ENCODE results near the gene IL32. TPM values are rescaled to one million over a fixed set of nuclear protein-coding genes. Genes with fewer than 3 reads are reported as not detected.

Gene IL32
- total RNA-seq, 6 experiments from 2014 or later, result 204 to 1,268 (median 669) TPM

DNA sequence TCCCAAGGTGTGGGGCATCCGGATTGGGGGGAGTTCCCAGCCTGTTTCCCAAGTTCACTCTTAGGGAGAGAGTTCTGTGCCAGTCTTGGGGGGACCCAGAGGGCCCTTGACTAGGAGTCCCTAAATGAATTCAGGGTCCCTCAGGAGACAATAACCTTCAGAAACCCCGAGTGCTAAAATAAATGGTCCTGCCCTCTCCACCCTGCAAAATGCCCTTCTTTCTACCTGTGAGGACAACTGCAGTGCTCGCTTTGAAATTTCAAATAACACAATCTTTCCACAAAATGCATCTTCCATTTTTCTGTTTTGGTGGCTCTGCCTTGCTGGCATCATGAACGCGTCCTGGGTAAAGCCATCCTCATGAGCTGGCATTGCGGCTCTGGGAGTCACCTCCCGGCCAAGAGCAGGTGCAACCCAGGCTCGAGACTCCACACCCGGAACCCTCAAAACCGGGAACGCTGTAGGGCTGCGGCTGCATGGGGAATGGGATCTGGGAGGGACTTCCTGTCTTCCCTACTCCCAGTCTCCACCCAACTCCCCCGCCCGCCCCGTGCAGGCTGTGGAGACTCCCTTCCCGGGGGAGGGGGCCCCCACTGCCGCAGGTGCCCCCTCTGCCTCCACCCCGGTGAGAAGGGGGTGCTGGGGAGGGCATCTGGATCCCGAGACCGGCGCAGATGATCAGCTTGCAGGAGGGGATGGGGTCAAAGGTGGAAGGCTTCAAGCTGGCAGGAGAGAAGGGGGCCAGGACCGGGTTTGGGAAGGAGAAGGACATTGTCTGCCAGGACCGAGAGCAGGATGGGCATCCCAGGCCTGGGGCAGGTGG is 46.8 kb downstream of the IL32 start, which contains the start of gene ZNF205:
Gene ZNF205, plus strand, starts transcription at position 529 of the 823 bp plus-strand sequence. CDS start 845 bp downstream, outside the sequence.
- H3K4me3 ChIP-seq, result peak within 1 kb of the TSS; percentile 68 to 79 (median 71)
- H3K27ac ChIP-seq, result peak within 1 kb of the TSS; percentile 16 to 50 (median 37)
- no peaks in the 10 kb centered on the region for H3K27me3 ChIP-seq
- H3K4me1 ChIP-seq, result peaks cover 0 to 15% (median 6%) of the 10 kb centered on the region in 4 donors
- TF ChIP-seq POLR2A (IDR thresholded peaks at IDR 0.05), result no peak
- TF ChIP-seq, protein P1, sequence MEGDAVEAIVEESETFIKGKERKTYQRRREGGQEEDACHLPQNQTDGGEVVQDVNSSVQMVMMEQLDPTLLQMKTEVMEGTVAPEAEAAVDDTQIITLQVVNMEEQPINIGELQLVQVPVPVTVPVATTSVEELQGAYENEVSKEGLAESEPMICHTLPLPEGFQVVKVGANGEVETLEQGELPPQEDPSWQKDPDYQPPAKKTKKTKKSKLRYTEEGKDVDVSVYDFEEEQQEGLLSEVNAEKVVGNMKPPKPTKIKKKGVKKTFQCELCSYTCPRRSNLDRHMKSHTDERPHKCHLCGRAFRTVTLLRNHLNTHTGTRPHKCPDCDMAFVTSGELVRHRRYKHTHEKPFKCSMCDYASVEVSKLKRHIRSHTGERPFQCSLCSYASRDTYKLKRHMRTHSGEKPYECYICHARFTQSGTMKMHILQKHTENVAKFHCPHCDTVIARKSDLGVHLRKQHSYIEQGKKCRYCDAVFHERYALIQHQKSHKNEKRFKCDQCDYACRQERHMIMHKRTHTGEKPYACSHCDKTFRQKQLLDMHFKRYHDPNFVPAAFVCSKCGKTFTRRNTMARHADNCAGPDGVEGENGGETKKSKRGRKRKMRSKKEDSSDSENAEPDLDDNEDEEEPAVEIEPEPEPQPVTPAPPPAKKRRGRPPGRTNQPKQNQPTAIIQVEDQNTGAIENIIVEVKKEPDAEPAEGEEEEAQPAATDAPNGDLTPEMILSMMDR (IDR thresholded peaks at IDR 0.05), result no peak
- no peaks in the 10 kb centered on the region for H3K9me3 ChIP-seq
- WGBS (ENCODE audit: insufficient coverage, low coverage, low lambda C conversion rate, missing lambda C conversion rate), result 6% methylated on average over 16 of the region's 23 CpGs
- peak; percentile 97 to 99 (median 98) for ATAC-seq
- H3K36me3 ChIP-seq, result no peaks in the 10 kb centered on the region
- intact Hi-C loops (cut with DNase I), result no loop called here
- DNase-seq, result peak; percentile 76 to 78 (median 78)

DNA sequence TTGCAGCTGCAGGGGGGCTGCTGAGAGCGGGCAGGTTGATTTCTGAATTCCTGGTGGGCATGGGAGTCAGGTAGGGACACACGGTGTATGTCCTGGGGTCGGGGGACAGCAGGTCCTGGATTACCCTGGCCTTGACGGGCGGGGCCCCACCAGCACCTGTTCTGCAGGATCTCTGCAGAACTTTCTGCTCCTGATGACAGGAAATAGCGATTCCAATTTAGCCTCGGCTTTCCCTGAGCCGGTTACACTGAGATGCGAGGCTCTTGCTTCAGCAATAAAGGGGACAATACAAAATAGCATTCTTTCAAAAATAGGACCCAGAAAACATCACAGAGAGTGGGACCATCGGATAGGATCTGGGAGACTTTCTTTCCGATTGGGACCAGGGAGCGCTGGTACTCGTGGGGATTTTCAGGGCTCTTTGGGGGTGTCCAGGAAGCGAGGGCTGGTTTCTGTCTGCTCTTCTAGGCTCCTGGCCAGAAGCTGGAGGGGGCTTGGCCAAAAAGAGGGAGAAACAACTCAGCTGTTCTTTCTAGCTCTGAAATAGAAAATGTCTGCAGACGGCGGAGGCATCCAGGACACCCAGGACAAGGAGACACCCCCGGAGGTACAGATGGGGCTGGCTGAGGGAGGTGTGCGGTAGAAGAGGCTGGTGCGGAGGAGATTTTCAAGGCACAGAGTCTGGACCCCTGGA is 47.6 kb downstream of the IL32 start:
- ATAC-seq (peak in 1 of 4 donors; percentile 9), DNase-seq (peak in 1 of 3 donors; percentile 40)
- H3K4me1 ChIP-seq, result peaks cover 0 to 15% (median 6%) of the 10 kb centered on the region in 4 donors
- H3K36me3 ChIP-seq, result no peaks in the 10 kb centered on the region
- 22% methylated on average over 19 of the region's 19 CpGs for WGBS (ENCODE audit: insufficient coverage, low coverage, low lambda C conversion rate, missing lambda C conversion rate)
- no peaks in the 10 kb centered on the region for H3K9me3 ChIP-seq
- H3K27me3 ChIP-seq, result no peaks in the 10 kb centered on the region
- H3K4me3 ChIP-seq, result peak overlapping the region; percentile 68 to 79 (median 71)
- intact Hi-C loops (cut with DNase I), result no loop called here
- H3K27ac ChIP-seq, result peak overlapping the region; percentile 16 to 50 (median 37)
- TF ChIP-seq, protein P1 (IDR thresholded peaks at IDR 0.05), result no peak
- TF ChIP-seq POLR2A (IDR thresholded peaks at IDR 0.05), result no peak

DNA sequence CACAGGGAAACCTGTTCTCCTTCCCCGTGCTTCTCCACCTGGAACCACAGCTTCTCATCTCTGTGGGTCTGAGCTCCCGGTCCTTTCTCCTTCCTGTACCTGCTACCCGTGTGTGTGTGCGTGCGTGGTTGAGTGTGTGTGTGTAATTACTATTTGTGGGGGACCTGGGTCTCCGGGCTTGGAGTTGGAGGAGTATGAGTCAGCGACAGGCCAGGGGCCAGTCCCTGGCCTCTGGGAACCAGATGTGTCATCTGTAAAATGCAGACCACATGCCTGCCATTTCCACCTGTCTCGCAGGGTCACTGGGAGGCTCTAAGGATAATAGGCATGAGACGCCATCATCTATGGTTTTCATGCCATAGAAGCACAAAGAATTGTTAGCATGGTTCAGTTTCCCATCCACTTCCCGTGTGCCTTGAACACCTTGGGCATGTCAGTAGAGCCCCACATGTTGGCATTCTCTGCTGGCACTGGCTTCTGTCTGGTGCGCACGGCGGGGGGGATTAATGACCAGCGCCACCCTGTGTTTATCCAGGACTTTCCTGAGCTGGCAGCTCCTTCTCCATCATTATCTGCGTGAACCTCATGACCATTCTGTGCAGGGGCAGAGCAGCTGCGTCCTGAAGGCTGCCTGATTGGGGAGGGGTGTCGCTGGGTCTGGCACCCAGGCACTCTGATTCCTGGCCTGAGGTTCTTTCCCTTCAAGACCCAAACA is 48.5 kb downstream of the IL32 start:
- H3K4me1 ChIP-seq, result peaks cover 0 to 15% (median 6%) of the 10 kb centered on the region in 4 donors
- WGBS (ENCODE audit: insufficient coverage, low coverage, low lambda C conversion rate, missing lambda C conversion rate), result 59% methylated on average over 6 of the region's 17 CpGs
- TF ChIP-seq, protein P1 (IDR thresholded peaks at IDR 0.05), result no peak
- TF ChIP-seq POLR2A (IDR thresholded peaks at IDR 0.05), result no peak
- intact Hi-C loops (cut with DNase I), result no loop called here
- no peaks in the 10 kb centered on the region for H3K27me3 ChIP-seq
- H3K27ac ChIP-seq, result no peak overlapping the region
- ATAC-seq (no peak), DNase-seq (no peak)
- no peaks in the 10 kb centered on the region for H3K36me3 ChIP-seq
- H3K9me3 ChIP-seq, result no peaks in the 10 kb centered on the region
- H3K4me3 ChIP-seq, result no peak overlapping the region

DNA sequence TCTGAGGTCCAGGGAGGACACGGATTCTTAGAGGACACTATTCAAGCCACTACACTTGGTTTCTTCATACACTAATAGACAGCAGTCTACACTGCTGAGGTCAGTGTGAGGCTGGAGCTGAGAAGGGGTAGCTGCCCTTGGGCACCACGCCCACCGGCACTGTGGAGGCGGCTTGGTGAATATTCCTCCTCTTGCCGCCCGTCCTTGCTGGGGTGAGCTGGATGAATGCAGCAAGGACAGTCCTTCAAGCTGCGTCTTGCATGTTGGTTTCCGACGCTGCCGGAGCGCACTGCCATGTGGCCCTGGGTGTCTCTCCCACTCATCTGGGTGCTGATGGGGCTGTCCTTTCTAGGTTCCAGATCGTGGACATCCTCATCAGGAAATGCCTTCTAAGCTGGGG is 49.6 kb downstream of the IL32 start:
- Histone ChIP-seq H3K9me3 (no peaks in the 10 kb centered on the region), H3K27ac (no peak overlapping the region), H3K36me3 (peaks cover 0 to 7% (median 0%) of the 10 kb centered on the region in 4 donors), H3K4me1 (peaks cover 0 to 15% (median 6%) of the 10 kb centered on the region in 4 donors), H3K4me3 (no peak overlapping the region), H3K27me3 (no peaks in the 10 kb centered on the region)
- DNase-seq (peak in 1 of 3 donors; percentile 41), ATAC-seq (no peak)
- 100% methylated on average over 1 of the region's 12 CpGs for WGBS (ENCODE audit: insufficient coverage, low coverage, low lambda C conversion rate, missing lambda C conversion rate)
- intact Hi-C loops (cut with DNase I), result no loop called here
- TF ChIP-seq POLR2A (IDR thresholded peaks at IDR 0.05), result no peak
- TF ChIP-seq, protein P1 (IDR thresholded peaks at IDR 0.05), result no peak
